WTC11 (cell line): ENCODE results near the gene TRIM38.

ENCODE experiments used
- FOXJ3 ChIP-seq: sonication (generic); formaldehyde crosslinking; IDR thresholded peaks from 2 replicates; pipeline ENCODE4 v1.9.0; 2021; ENCODE audit warnings: missing genetic modification reagents, mild to moderate bottlenecking, borderline replicate concordance
- JUN ChIP-seq: sonication (generic); formaldehyde crosslinking; IDR thresholded peaks from 2 replicates; pipeline ENCODE4 v1.8.0; 2023; ENCODE audit warnings: mild to moderate bottlenecking, missing genetic modification reagents
- NR3C1 ChIP-seq: sonication (generic); formaldehyde crosslinking; conservative IDR thresholded peaks from 2 replicates; pipeline ENCODE4 v1.8.1; 2023; ENCODE audit warnings: low read depth, mild to moderate bottlenecking, missing genetic modification reagents
- TF ChIP-seq, protein P1 (sequence below): sonication (generic); formaldehyde crosslinking; IDR thresholded peaks from 2 replicates; pipeline ENCODE4 v1.8.0; 2022; ENCODE audit warnings: missing genetic modification reagents

GRCh38 chr6:26008470-26008869, 45.9 kb downstream of the TRIM38 start:
- TF ChIP-seq JUN (CRISPR knock-in tag) (no peak), NR3C1 (CRISPR knock-in tag) (no peak), FOXJ3 (CRISPR knock-in tag) (no peak)
- TF ChIP-seq, protein P1, sequence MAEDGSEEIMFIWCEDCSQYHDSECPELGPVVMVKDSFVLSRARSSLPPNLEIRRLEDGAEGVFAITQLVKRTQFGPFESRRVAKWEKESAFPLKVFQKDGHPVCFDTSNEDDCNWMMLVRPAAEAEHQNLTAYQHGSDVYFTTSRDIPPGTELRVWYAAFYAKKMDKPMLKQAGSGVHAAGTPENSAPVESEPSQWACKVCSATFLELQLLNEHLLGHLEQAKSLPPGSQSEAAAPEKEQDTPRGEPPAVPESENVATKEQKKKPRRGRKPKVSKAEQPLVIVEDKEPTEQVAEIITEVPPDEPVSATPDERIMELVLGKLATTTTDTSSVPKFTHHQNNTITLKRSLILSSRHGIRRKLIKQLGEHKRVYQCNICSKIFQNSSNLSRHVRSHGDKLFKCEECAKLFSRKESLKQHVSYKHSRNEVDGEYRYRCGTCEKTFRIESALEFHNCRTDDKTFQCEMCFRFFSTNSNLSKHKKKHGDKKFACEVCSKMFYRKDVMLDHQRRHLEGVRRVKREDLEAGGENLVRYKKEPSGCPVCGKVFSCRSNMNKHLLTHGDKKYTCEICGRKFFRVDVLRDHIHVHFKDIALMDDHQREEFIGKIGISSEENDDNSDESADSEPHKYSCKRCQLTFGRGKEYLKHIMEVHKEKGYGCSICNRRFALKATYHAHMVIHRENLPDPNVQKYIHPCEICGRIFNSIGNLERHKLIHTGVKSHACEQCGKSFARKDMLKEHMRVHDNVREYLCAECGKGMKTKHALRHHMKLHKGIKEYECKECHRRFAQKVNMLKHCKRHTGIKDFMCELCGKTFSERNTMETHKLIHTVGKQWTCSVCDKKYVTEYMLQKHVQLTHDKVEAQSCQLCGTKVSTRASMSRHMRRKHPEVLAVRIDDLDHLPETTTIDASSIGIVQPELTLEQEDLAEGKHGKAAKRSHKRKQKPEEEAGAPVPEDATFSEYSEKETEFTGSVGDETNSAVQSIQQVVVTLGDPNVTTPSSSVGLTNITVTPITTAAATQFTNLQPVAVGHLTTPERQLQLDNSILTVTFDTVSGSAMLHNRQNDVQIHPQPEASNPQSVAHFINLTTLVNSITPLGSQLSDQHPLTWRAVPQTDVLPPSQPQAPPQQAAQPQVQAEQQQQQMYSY (CRISPR knock-in tag): no peak
